ENCODE measurements around the gene ENTPD2.
A peak's percentile ranks its signal among the peaks of the same experiment; 100 is the strongest.

Gene ENTPD2

GRCh38 chr9:137053944-137054931 is at the start of gene ENTPD2:
TSS of gene ENTPD2 (minus strand) at chr9:137054061. CDS start at chr9:137053997, 64 bp downstream.
- ChIA-PET CTCF (interaction anchor here (0.6 to 4.9 kb wide), 4 partner anchors 10 to 186 kb away, joined by 3 to 54 read pairs (median 6); no protein-coding TSS in a partner anchor), POLR2A (ENCODE audit: low non-redundant PET) (interaction anchor here (0.7 kb wide), 1 partner anchor 10 kb away, joined by 3 read pairs; no protein-coding TSS in a partner anchor)
- TF ChIP-seq CTCF (conservative IDR thresholded peaks at IDR 0.05; ENCODE audit: low read depth), result no peak
- peak within 1 kb of the TSS; percentile 89 for H3K27ac ChIP-seq
- DNase-seq (ENCODE audit: low spot score), result peak; percentile 94

GRCh38 chr9:137103206-137103999 is 49.5 kb upstream of the ENTPD2 start:
- H3K27ac ChIP-seq, result no peak overlapping the region
- no peak for TF ChIP-seq CTCF (conservative IDR thresholded peaks at IDR 0.05; ENCODE audit: low read depth)
- ChIA-PET CTCF (interaction anchor here (0.6 kb wide), 2 partner anchors 133 to 357 kb away, joined by 4 read pairs; no protein-coding TSS in a partner anchor), POLR2A (ENCODE audit: low non-redundant PET) (no interaction called here)
- no peak for DNase-seq (ENCODE audit: low spot score)

GRCh38 chr9:137099231-137099630 is 45.4 kb upstream of the ENTPD2 start:
- ChIA-PET POLR2A (ENCODE audit: low non-redundant PET) (no interaction called here), CTCF (no interaction called here)
- no peak for TF ChIP-seq CTCF (conservative IDR thresholded peaks at IDR 0.05; ENCODE audit: low read depth)
- H3K27ac ChIP-seq, result no peak overlapping the region
- DNase-seq (ENCODE audit: low spot score), result no peak

GRCh38 chr9:137097761-137098462 is 44.1 kb upstream of the ENTPD2 start:
- no peak overlapping the region for H3K27ac ChIP-seq
- no peak for DNase-seq (ENCODE audit: low spot score)
- ChIA-PET POLR2A (ENCODE audit: low non-redundant PET) (interaction anchor here (2.0 kb wide), 1 partner anchor 11 kb away, joined by 8 read pairs; the partner anchor contains the start of gene MAN1B1), CTCF (interaction anchor here (0.5 to 1.2 kb wide), 5 partner anchors 11 to 340 kb away, joined by 3 to 5 read pairs (median 4); partner anchors contain the start of genes LCN8 and MAN1B1)
- no peak for TF ChIP-seq CTCF (conservative IDR thresholded peaks at IDR 0.05; ENCODE audit: low read depth)

- DNase-seq (ENCODE audit: low spot score), result no peak
- ChIA-PET CTCF (interaction anchor here (0.6 to 1.2 kb wide), 4 partner anchors 10 to 79 kb away, joined by 3 to 5 read pairs (median 4); partner anchors contain the start of genes MAN1B1 and NPDC1), POLR2A (ENCODE audit: low non-redundant PET) (interaction anchor here (2.0 kb wide), 1 partner anchor 10 kb away, joined by 8 read pairs; the partner anchor contains the start of gene MAN1B1)
- no peak for TF ChIP-seq CTCF (conservative IDR thresholded peaks at IDR 0.05; ENCODE audit: low read depth)
- no peak overlapping the region for H3K27ac ChIP-seq
These were observed 43.1 kb upstream of the ENTPD2 start for GRCh38 chr9:137096785-137097546.
